SJSA1 (cell line): ENCODE data around the gene SORCS3. TPM values are rescaled to one million over a fixed set of nuclear protein-coding genes. Genes with fewer than 3 reads are reported as not detected.

Experiments
- DNase-seq, 2 experiments: peaks; one replicate each; pipeline ENCODE4 v3.0.0-alpha.2; 2015 to 2020; ENCODE audit warnings: low spot score in 2 of 2, low read depth in 1 of 2
- H3K27ac ChIP-seq: fragments of 250-450 bp; sonication (Bioruptor Pico); 2 replicates; pipeline ENCODE4 v1.5.1; 2020; ENCODE audit warnings: mild to moderate bottlenecking, moderate library complexity
- H3K27me3 ChIP-seq: fragments of 250-450 bp; sonication (Bioruptor Pico); replicated peaks from 2 replicates; pipeline ENCODE4 v1.5.1; 2020; ENCODE audit warnings: mild to moderate bottlenecking, moderate library complexity
- H3K36me3 ChIP-seq: fragments of 250-450 bp; sonication (Bioruptor Pico); 2 replicates; pipeline ENCODE4 v1.5.1; 2020; ENCODE audit warnings: mild to moderate bottlenecking
- H3K4me1 ChIP-seq: fragments of 250-450 bp; sonication (Bioruptor Pico); replicated peaks from 2 replicates; pipeline ENCODE4 v1.6.1; 2021; ENCODE audit warnings: mild to moderate bottlenecking
- H3K4me3 ChIP-seq: fragments of 250-450 bp; sonication (Bioruptor Pico); 2 replicates; pipeline ENCODE4 v1.5.1; 2020; ENCODE audit warnings: mild to moderate bottlenecking
- H3K9me3 ChIP-seq: fragments of 250-450 bp; sonication (Bioruptor Pico); replicated peaks from 2 replicates; pipeline ENCODE4 v1.5.1; 2020; ENCODE audit warnings: mild to moderate bottlenecking
- total RNA-seq: library from RNA; depleted of rRNA; stranded (reverse); fragments of >200 nt; shearing (Covaris generic); gene quantifications from 2 replicates; pipeline ENCODE4 v1.2.3, GENCODE V29; 2014

The SORCS3 gene
- total RNA-seq, 1 experiment from 2014 or later, result not detected

GRCh38 chr10:105085980-105086379 lies 444.9 kb downstream of the SORCS3 start:
- DNase-seq, result no peak
- Histone ChIP-seq H3K36me3 (no peaks in the 10 kb centered on the region), H3K4me3 (no peak overlapping the region)

GRCh38 chr10:105094048-105094447 lies 453.0 kb downstream of the SORCS3 start:
- no peak for DNase-seq
- H3K36me3 ChIP-seq, result no peaks in the 10 kb centered on the region
- no peaks in the 10 kb centered on the region for H3K4me1 ChIP-seq
- H3K4me3 ChIP-seq, result no peak overlapping the region
- H3K27ac ChIP-seq, result no peak overlapping the region
- no peaks in the 10 kb centered on the region for H3K27me3 ChIP-seq
- no peaks in the 10 kb centered on the region for H3K9me3 ChIP-seq

More at GRCh38 chr10:105085980-105086379, 444.9 kb downstream of the SORCS3 start:
- no peaks in the 10 kb centered on the region; the same call in none of the 2 replicates for H3K9me3 ChIP-seq
- no peaks in the 10 kb centered on the region for H3K4me1 ChIP-seq
- H3K27ac ChIP-seq, result no peak overlapping the region
- H3K27me3 ChIP-seq, result no peaks in the 10 kb centered on the region

DNA sequence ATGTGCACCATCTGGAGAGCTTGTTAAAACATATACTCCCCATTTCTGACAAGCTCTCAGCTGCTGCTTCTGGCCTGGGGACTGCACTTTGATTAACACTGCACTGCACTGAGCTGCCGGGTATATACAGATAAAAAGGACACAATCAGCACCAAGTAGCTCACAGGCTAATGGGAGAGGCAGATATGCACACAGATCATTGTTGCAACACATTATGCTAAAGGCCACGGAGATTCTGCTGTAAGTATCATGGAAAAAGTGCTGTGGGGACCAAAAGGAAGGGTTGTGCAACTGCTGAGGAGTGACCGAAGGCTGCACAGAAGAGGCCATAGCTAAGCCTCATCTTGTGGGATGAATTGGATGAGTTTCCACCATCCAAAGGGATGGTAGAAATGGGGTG lies 455.2 kb downstream of the SORCS3 start:
- no peak overlapping the region for H3K27ac ChIP-seq
- no peaks in the 10 kb centered on the region for H3K36me3 ChIP-seq
- H3K27me3 ChIP-seq, result no peaks in the 10 kb centered on the region
- H3K4me1 ChIP-seq, result no peaks in the 10 kb centered on the region
- no peak for DNase-seq
- no peak overlapping the region for H3K4me3 ChIP-seq
- H3K9me3 ChIP-seq, result no peaks in the 10 kb centered on the region

- H3K4me3 ChIP-seq, result no peak overlapping the region
- no peaks in the 10 kb centered on the region for H3K4me1 ChIP-seq
- H3K36me3 ChIP-seq, result no peaks in the 10 kb centered on the region
- no peaks in the 10 kb centered on the region for H3K27me3 ChIP-seq
- H3K27ac ChIP-seq, result no peak overlapping the region
- H3K9me3 ChIP-seq, result no peaks in the 10 kb centered on the region
- no peak for DNase-seq
Measured at GRCh38 chr10:105102977-105103376, 461.9 kb downstream of the SORCS3 start.

GRCh38 chr10:105104297-105104696 lies 463.2 kb downstream of the SORCS3 start:
- Histone ChIP-seq H3K36me3 (no peaks in the 10 kb centered on the region), H3K9me3 (no peaks in the 10 kb centered on the region), H3K4me1 (no peaks in the 10 kb centered on the region), H3K27ac (no peak overlapping the region), H3K27me3 (no peaks in the 10 kb centered on the region), H3K4me3 (no peak overlapping the region)
- DNase-seq, result no peak

DNA sequence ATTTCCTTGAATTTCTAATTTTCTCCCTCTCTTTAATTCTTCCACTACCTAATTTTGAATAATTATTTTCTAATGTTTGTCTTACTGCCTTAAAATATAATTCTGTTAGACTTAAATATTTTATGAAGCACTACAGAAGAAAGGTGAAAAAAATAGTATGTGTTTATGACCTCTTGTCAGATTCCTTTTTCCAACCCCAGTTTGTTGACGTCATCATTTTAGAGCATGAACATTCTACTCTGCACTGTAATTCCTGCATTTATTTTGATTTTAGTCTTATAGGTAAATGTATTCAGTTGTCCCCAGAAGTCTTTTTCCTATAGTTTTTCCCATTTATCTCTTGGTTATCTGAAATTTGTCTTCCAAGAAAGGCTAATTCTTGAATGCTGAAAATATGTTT lies 468.1 kb downstream of the SORCS3 start:
- H3K4me1 ChIP-seq, result no peaks in the 10 kb centered on the region
- H3K4me3 ChIP-seq, result no peak overlapping the region
- no peaks in the 10 kb centered on the region for H3K36me3 ChIP-seq
- DNase-seq, result no peak
- H3K27me3 ChIP-seq, result no peaks in the 10 kb centered on the region
- H3K9me3 ChIP-seq, result peaks cover 4% of the 10 kb centered on the region; the same call in 1 of the 2 replicates
- no peak overlapping the region for H3K27ac ChIP-seq

DNA sequence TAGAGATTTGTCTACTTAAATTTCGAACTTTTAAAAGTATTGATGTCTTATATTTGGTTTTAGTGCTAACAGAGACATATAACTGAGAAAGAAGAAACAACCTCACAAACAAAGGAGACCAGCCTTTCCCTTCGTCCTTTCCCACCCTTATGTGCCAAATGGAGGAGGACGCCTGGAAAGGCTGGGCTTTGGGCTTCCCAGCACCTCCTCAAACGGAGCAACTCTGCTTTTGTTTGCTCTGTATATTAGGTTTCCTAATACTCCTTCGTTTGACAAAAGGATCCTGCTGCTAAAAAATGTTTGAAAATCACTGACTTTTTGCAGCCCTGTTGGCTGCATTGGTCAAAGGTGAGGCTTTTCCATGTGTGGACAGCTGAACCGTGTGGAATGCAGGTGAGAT lies 471.8 kb downstream of the SORCS3 start:
- Histone ChIP-seq H3K9me3 (peaks cover 7% of the 10 kb centered on the region; the same call in 1 of the 2 replicates), H3K4me1 (no peaks in the 10 kb centered on the region), H3K27me3 (no peaks in the 10 kb centered on the region), H3K27ac (no peak overlapping the region), H3K36me3 (no peaks in the 10 kb centered on the region), H3K4me3 (no peak overlapping the region)
- DNase-seq, result no peak

DNA sequence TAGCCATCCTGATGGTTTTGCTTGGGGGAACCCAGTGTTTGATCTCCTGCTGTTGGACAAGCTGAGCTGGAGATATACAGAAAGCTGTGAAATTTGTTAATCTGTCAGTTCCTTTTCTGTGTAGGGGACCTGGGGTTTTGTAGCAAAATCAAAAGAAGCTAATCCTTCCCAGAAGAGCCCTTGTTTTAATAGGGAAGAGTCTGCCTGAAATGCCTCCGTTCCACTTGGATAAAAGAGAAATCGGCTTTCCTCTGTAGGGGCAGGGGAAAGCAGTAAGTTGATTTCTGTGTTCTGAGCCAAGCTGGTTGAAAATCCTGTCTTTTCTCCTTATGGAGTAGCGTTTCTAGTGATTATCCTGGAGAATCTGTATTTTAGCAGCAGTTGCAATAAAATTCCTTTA lies 472.6 kb downstream of the SORCS3 start:
- no peak for DNase-seq
- no peaks in the 10 kb centered on the region for H3K36me3 ChIP-seq
- peaks cover 7% of the 10 kb centered on the region; the same call in 1 of the 2 replicates for H3K9me3 ChIP-seq
- H3K4me1 ChIP-seq, result no peaks in the 10 kb centered on the region
- no peak overlapping the region for H3K4me3 ChIP-seq
- H3K27ac ChIP-seq, result no peak overlapping the region
- no peaks in the 10 kb centered on the region for H3K27me3 ChIP-seq

DNA sequence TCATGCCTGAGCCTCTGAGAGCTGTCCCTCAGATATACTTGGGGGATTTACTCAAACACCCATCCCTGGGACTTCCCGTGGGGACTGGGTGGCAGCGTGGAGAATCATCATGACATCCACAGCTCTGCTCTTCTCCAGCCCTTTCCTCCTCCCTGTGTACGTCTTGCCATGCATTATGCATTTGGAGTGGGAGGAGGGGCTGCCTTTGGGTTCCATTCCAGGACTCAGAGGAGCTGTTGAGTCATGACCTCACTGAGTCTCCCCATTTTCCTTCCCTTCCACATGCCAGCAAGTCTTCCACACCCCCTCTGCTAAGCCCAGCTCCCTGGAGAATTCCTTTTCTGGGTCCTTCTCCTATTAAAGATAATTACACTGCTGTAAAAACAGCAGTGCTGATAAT lies 480.7 kb downstream of the SORCS3 start:
- Histone ChIP-seq H3K9me3 (peaks cover 2% of the 10 kb centered on the region; the same call in 1 of the 2 replicates), H3K27me3 (no peaks in the 10 kb centered on the region), H3K4me1 (no peaks in the 10 kb centered on the region), H3K27ac (no peak overlapping the region), H3K36me3 (no peaks in the 10 kb centered on the region), H3K4me3 (no peak overlapping the region)
- no peak for DNase-seq

DNA sequence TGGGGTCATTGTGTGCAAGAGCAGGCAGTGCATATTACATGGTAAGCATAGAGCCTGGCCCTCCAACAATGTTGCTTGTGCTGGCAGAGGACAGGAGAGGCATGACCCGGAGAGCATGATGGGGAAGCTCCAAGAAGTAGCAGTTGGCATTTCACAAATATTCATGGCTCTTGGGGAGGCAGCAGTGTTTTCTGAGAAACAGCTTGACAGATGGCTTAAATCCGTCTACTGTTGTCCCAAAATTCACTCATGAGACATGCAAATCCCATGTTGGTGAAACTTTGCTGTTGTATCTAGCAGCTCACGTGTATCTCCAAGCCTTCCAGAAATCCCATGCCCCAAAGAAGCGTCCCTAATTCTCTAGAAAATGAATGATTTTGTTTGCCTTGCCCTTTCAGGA lies 487.0 kb downstream of the SORCS3 start:
- Histone ChIP-seq H3K4me3 (no peak overlapping the region), H3K27me3 (no peaks in the 10 kb centered on the region), H3K27ac (no peak overlapping the region), H3K9me3 (peaks cover 9% of the 10 kb centered on the region; the same call in 1 of the 2 replicates), H3K36me3 (no peaks in the 10 kb centered on the region), H3K4me1 (no peaks in the 10 kb centered on the region)
- no peak for DNase-seq

DNA sequence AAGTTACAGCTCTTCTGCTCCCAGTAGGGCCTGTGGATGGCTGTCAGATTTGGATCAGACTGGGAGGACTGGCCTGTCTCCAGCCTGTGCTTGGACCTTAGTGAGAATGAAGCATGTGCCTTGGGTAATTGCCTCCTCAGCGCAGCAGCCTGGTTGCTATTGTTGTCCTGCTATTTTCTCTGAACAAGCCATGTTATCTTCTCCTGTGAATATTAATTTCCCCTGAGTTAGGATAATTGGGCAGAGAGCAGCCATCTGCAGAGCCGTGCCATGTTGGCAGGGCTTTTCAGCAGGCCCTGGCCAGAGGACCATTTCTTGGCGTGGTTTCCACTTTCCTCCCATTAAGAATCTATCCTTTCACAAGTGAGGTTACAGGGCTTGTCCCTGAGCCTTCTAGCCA lies 497.3 kb downstream of the SORCS3 start:
- Histone ChIP-seq H3K4me3 (no peak overlapping the region), H3K9me3 (0 out of 2 replicates have a peak, but pooled peaks cover 4% of the 10 kb centered on the region), H3K4me1 (no peaks in the 10 kb centered on the region), H3K27ac (no peak overlapping the region), H3K27me3 (no peaks in the 10 kb centered on the region), H3K36me3 (no peaks in the 10 kb centered on the region)
- DNase-seq, result no peak

- no peak for DNase-seq
- no peaks in the 10 kb centered on the region for H3K27me3 ChIP-seq
- H3K27ac ChIP-seq, result no peak overlapping the region
- no peak overlapping the region for H3K4me3 ChIP-seq
- peaks cover 4% of the 10 kb centered on the region; the same call in 1 of the 2 replicates for H3K9me3 ChIP-seq
- H3K4me1 ChIP-seq, result no peaks in the 10 kb centered on the region
- no peaks in the 10 kb centered on the region for H3K36me3 ChIP-seq
Measured at GRCh38 chr10:105139363-105139896, 498.3 kb downstream of the SORCS3 start.

DNA sequence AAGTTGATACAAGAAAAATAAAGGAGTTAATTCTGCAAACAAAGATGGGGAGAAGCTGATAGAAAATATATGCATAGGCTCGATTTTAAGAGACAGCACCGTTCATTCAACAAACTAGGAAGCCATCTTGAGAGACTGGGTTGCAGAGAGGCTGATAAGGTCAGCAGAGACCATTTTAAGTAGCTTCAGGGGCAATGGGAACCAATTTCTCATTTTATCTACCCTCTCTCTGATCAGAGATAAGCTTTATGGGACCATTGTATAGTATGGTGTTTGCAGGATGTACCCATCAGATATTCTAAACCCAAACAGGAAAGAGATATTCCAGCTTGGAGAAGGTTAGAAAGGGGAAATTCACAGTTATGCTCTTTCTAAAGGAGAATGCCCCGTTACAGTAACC lies 499.5 kb downstream of the SORCS3 start:
- Histone ChIP-seq H3K36me3 (no peaks in the 10 kb centered on the region), H3K4me1 (no peaks in the 10 kb centered on the region), H3K4me3 (no peak overlapping the region), H3K27me3 (no peaks in the 10 kb centered on the region), H3K27ac (no peak overlapping the region), H3K9me3 (peaks cover 4% of the 10 kb centered on the region; the same call in 1 of the 2 replicates)
- no peak for DNase-seq

GRCh38 chr10:105145711-105146110 lies 504.6 kb downstream of the SORCS3 start:
- no peak overlapping the region for H3K27ac ChIP-seq
- H3K9me3 ChIP-seq, result peaks cover 3% of the 10 kb centered on the region; the same call in 1 of the 2 replicates
- H3K4me3 ChIP-seq, result no peak overlapping the region
- no peaks in the 10 kb centered on the region for H3K36me3 ChIP-seq
- no peaks in the 10 kb centered on the region for H3K27me3 ChIP-seq
- no peaks in the 10 kb centered on the region for H3K4me1 ChIP-seq
- no peak for DNase-seq

- no peak overlapping the region for H3K27ac ChIP-seq
- DNase-seq, result no peak
- no peaks in the 10 kb centered on the region for H3K27me3 ChIP-seq
- no peaks in the 10 kb centered on the region for H3K36me3 ChIP-seq
- H3K4me1 ChIP-seq, result no peaks in the 10 kb centered on the region
- no peak overlapping the region for H3K4me3 ChIP-seq
- H3K9me3 ChIP-seq, result peaks cover 7% of the 10 kb centered on the region; the same call in 1 of the 2 replicates
Measured at GRCh38 chr10:105146436-105146835, 505.3 kb downstream of the SORCS3 start.
